Astrocyte of the cerebellum (primary cell): ENCODE measurements around the gene B3GNT7.

Source experiments
- DNase-seq: peaks from one replicate; pipeline ENCODE4 v3.0.0-alpha.2; 2011; ENCODE audit warnings: low read depth
- H3K4me3 ChIP-seq: 2 replicates; pipeline ENCODE4 v1.5.1; 2011; ENCODE audit warnings: mild to moderate bottlenecking, low read depth, low read length, moderate library complexity
- in situ Hi-C: cut with HindIII; loops from 2 replicates; pipeline ENCODE4 v1.10.0; 2017; ENCODE audit warnings: low sequenced_read_pairs
- TF ChIP-seq, protein P1 (sequence below): IDR thresholded peaks from 2 replicates; pipeline ENCODE4 v1.5.1; 2012; ENCODE audit warnings: low read length, low read depth, moderate library complexity, mild to moderate bottlenecking; ENCODE audit errors: missing control alignments

B3GNT7 gene

DNA sequence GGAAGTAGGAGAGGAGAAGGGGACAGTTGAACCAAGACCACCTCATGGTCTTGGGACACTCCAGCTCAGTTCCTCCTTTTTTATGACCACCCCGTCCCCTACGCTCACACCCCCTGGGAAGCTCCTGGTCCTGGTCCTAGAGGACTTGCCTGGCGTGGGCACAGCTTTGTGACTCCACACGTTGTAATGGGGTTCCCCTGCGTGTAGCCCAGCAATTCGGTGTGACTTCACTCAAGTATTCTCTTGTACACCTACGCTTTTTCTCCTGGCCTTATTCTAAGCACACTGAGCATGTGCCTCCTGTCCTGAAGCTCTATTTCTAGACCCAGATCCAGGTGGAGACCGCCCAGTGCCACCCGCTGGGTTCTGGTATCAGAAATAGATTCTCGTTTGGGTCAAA lies 36.1 kb upstream of the B3GNT7 start:
- in situ Hi-C loops = no loop called here
- DNase-seq = no peak
- H3K4me3 ChIP-seq = no peak overlapping the region

DNA sequence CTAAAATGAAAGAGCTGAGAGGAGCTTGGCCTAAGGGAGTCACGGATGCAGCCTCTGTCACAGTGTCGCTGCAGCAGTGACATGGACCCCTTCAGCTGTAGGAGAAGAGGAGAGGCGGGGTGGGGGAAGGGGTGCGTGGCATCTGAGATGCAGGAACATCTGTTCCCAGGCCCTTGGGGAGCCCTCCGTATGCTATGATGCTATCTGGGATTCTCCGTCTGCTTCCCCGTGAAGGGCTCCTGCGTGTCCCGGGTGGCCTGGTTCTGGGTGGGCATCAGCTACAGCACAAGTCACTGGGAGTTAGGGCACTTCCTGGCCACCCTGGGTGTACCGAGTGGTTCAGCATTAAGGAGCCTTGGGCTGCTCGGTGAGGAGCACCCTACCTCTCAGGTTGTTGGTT lies 35.6 kb upstream of the B3GNT7 start:
- TF ChIP-seq, protein P1, sequence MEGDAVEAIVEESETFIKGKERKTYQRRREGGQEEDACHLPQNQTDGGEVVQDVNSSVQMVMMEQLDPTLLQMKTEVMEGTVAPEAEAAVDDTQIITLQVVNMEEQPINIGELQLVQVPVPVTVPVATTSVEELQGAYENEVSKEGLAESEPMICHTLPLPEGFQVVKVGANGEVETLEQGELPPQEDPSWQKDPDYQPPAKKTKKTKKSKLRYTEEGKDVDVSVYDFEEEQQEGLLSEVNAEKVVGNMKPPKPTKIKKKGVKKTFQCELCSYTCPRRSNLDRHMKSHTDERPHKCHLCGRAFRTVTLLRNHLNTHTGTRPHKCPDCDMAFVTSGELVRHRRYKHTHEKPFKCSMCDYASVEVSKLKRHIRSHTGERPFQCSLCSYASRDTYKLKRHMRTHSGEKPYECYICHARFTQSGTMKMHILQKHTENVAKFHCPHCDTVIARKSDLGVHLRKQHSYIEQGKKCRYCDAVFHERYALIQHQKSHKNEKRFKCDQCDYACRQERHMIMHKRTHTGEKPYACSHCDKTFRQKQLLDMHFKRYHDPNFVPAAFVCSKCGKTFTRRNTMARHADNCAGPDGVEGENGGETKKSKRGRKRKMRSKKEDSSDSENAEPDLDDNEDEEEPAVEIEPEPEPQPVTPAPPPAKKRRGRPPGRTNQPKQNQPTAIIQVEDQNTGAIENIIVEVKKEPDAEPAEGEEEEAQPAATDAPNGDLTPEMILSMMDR = no peak
- DNase-seq = no peak
- H3K4me3 ChIP-seq = no peak overlapping the region
- in situ Hi-C loops = no loop called here

More for the DNA sequence above, 36.1 kb upstream of the B3GNT7 start:
- TF ChIP-seq, protein P1 = no peak

DNA sequence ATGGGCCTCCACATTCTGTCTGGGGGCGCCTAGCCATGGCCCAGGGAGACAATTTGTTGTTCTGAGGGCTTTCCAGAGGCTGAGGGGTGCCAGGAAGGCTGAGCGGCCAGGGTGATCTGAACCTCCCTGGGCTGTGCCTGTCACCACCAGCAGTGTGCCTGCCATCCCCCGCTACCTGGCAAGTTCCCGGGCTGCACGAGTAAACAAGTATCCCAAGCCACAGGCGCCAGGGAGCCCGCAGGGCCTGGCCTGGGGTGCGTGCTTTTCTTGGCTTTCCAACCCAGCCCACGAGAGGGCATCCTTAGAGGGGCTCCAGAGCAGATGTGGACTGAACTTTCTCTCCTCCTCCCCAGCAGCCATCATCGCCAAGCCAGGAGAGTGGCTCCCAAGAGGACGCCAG lies 35.1 kb upstream of the B3GNT7 start:
- in situ Hi-C loops = no loop called here
- DNase-seq = no peak
- no peak overlapping the region for H3K4me3 ChIP-seq
- TF ChIP-seq, protein P1 = no peak

DNA sequence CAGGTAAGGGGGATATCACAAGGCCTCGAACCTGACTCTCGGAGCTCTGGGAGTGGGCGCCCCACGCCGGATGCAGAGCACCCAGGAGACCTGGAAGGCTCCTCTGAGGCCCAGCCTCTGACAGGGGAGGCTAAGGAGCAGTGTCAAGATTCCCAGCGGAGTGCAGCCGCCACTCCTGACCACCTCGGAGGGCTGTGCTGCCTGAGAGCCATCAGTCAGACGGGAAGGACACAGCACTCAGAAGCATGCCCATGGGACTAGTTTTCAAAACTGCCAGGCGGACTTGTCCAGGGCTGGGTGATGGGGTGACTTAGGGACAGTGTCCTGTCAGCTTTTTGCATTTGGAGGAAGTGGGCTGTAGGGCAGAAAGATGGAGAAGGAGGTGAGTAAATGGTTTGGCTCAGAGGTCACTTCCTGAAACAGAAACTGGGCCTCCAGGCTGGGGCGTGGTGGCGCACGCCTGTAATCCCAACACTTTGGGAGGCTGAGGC lies 34.6 kb upstream of the B3GNT7 start:
- in situ Hi-C loops = no loop called here
- no peak for DNase-seq
- H3K4me3 ChIP-seq = no peak overlapping the region
- TF ChIP-seq, protein P1 = no peak

DNA sequence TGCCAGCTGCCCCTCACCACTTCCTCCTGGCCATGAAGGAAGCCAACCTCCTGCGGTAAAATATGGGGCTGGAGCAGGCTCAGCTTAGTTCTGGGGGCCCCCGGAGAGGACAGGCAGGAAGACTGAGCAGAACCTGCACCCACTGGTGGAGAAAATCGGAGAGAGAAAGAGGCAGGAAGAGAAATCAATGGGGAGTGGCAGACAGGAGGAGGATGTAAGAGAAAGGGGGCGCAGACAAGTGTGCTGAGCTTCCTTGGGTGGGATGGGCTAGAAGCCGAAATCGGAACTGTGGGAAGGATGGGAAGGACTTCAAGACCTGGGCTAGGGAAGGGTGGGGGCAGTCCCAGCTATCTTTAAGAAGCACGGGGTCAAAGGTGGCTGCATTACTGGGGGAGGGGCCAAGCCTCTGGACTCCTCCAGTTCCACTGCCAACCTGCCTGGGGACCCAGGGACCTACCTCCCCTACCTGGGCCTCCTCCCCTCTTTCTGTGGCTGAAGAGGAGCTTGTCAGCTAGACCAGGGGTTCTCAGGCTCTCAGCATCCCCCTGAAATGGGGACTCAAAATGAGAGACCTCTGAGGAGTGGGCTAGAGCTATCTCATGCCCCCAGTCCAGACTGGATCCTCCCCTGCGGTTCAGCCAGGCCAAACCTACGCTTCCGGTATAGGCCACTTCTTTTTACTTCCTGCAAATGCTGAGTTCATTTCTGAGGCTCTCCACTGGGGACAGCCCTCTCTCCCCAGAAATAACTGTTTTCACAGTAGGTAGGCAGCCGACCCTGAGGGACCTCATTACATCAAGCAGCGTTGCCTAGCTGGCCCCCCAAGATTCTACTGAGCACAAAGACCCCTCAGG lies 33.6 kb upstream of the B3GNT7 start:
- in situ Hi-C loops = no loop called here
- TF ChIP-seq, protein P1 = no peak
- no peak overlapping the region for H3K4me3 ChIP-seq
- no peak for DNase-seq

DNA sequence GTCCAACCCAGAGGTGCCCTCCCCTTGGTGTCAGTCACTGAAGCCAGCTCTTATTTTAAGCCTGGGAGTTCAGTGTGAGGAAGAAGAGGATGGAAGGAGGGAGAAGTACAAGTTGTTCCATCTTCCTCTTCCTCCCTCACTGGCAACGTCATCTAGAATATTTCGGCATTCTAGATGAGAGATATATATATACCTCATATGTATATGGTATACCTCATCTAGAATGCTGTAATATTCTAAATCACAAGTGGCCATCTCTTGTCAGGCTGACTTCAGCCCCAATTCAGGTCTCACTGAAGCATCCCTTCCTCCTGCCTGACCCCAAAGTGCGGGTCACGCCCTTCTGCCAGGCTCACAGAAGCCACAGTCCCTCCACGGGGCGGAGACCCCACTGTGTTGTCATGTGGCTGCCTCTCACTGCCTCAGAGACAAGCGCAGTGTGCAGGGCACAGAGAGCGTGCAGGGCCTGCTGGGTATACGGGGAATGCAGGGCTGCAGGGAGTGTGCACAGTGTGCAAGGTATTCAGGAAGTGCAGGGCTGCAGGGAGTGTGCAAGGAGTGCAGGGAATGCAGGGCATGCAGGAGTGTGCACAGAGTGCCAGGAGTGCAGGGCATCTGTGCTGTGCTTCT lies 32.8 kb upstream of the B3GNT7 start:
- no peak for DNase-seq
- no peak overlapping the region for H3K4me3 ChIP-seq
- TF ChIP-seq, protein P1 = no peak
- in situ Hi-C loops = no loop called here
